K562 (cell line): ENCODE results near the gene DNAH8. TPM values are rescaled to one million over a fixed set of nuclear protein-coding genes. Genes with fewer than 3 reads are reported as not detected.

Experiments
- ATAC-seq: fragments of 200-7000 bp; cut with Tn5 transposase; 3 replicates; pipeline ENCODE4 v1.9.1; 2020; ENCODE audit warnings: moderate library complexity
- BruUV-seq: library from RNA; stranded (reverse); fragments of 400-500 nt; replicated peaks from 2 replicates; lab custom pipeline; 2021; lab: Mats Ljungman, UMichigan
- CTCF ChIA-PET: fragments of 300-600 bp; formaldehyde crosslinking; extraction: SDS; loops from one replicate; lab custom pipeline; 2021; ENCODE audit warnings: low intra/inter-chr PET ratio; lab: Yijun Ruan, JAX
- POLR2A ChIA-PET: fragments of 300-600, 350-650 bp; sonication (Branson Sonifier 250); formaldehyde crosslinking; extraction: SDS; loops from one replicate; lab custom pipeline; 2021; ENCODE audit warnings: antibody characterized with exemption, inconsistent platforms; lab: Yijun Ruan, JAX
- DNase-seq, 4 experiments: peaks; one replicate each; pipeline versions ENCODE4 v3.0.0 to v3.0.0-alpha.2; 2011 to 2018; ENCODE audit warnings: low spot score in 3 of 4, mixed read lengths in 3 of 4; ENCODE audit errors: extremely low read depth in 1 of 4
- FAIRE-seq: peaks from 2 replicates; lab custom pipeline; 2011; peaks lifted over from hg19 to GRCh38; lab: Jason Lieb, UNC
- H2AFZ ChIP-seq: 2 replicates; pipeline ENCODE4 v1.6.0; 2011; ENCODE audit warnings: low read depth, low read length, control low read depth, inconsistent platforms
- H3K27ac ChIP-seq: fragments of 200-600 bp; 3 replicates; pipeline ENCODE4 v1.8.0; 2011; ENCODE audit warnings: low read depth, mild to moderate bottlenecking, control low read depth, inconsistent platforms, low read length, moderate library complexity, mixed read lengths; ENCODE audit errors: extremely low read depth
- H3K27me3 ChIP-seq, 2 experiments: fragments of 300-600 bp in 1 of 2; 2 replicates in 1 of 2; 3 replicates in 1 of 2; pipeline versions ENCODE4 v1.6.0 to v1.8.0; 2011; ENCODE audit warnings: inconsistent platforms in 2 of 2, low read length in 2 of 2, mild to moderate bottlenecking in 1 of 2, mixed read lengths in 1 of 2, moderate library complexity in 1 of 2; ENCODE audit not compliant: control insufficient read depth in 2 of 2, insufficient read depth in 2 of 2
- H3K36me3 ChIP-seq: fragments of 300-600 bp; 3 replicates; pipeline ENCODE4 v1.8.0; 2011; ENCODE audit warnings: mild to moderate bottlenecking, low read length, inconsistent platforms; ENCODE audit not compliant: control insufficient read depth, insufficient read depth
- H3K4me1 ChIP-seq, 2 experiments: fragments of 200-600 bp in 1 of 2; replicated peaks in 1 of 2; 2 replicates in 1 of 2; 3 replicates in 1 of 2; pipeline versions ENCODE4 v1.5.1 to v1.8.0; 2011; ENCODE audit warnings: inconsistent platforms in 2 of 2, low read length in 2 of 2, mild to moderate bottlenecking in 1 of 2, mixed read lengths in 1 of 2, moderate library complexity in 1 of 2; ENCODE audit not compliant: control insufficient read depth in 2 of 2, insufficient read depth in 2 of 2
- H3K4me2 ChIP-seq: 2 replicates; pipeline ENCODE4 v1.6.1; 2011; ENCODE audit warnings: low read length, control low read depth, inconsistent platforms, mixed read lengths; ENCODE audit not compliant: insufficient read depth
- H3K4me3 ChIP-seq: fragments of 200-600 bp; sonication (generic), shearing (Covaris generic); 2 replicates; pipeline ENCODE4 v1.5.1; 2016; ENCODE audit warnings: control low read depth, inconsistent platforms
- H3K79me2 ChIP-seq: fragments of 200-600 bp; 3 replicates; pipeline ENCODE4 v1.8.0; 2011; ENCODE audit warnings: low read length, inconsistent platforms; ENCODE audit not compliant: control insufficient read depth, insufficient read depth
- H3K9ac ChIP-seq, 2 experiments: 2 replicates each; pipeline versions ENCODE4 v1.6.0 to v1.6.1; 2011; ENCODE audit warnings: low read depth in 2 of 2, low read length in 2 of 2, control low read depth in 1 of 2, inconsistent platforms in 1 of 2, mild to moderate bottlenecking in 1 of 2, mixed read lengths in 1 of 2; ENCODE audit not compliant: insufficient read depth in 1 of 2
- H3K9me1 ChIP-seq: one replicate; pipeline ENCODE4 v1.6.0; 2011; ENCODE audit warnings: inconsistent platforms, mild to moderate bottlenecking, low read length, moderate library complexity; ENCODE audit not compliant: control insufficient read depth, insufficient read depth
- H3K9me3 ChIP-seq: replicated peaks from 2 replicates; pipeline ENCODE4 v1.5.1; 2011; ENCODE audit warnings: low read depth, low read length, inconsistent platforms; ENCODE audit not compliant: control insufficient read depth, insufficient read depth
- H4K20me1 ChIP-seq: replicated peaks from 2 replicates; pipeline ENCODE4 v1.6.1; 2011; ENCODE audit warnings: low read length, inconsistent platforms, mixed read lengths; ENCODE audit not compliant: control insufficient read depth, insufficient read depth
- ARNT ChIP-seq, 2 experiments: fragments of 450-650 bp; IDR thresholded peaks; 2 replicates each; pipeline ENCODE4 v1.6.1; 2016; ENCODE audit warnings: mild to moderate bottlenecking in 1 of 2
- MEIS2 ChIP-seq: fragments of 450-650 bp; IDR thresholded peaks from 2 replicates; pipeline ENCODE4 v1.6.1; 2014; ENCODE audit warnings: mild to moderate bottlenecking; ENCODE audit not compliant: partially characterized antibody
- SUPT5H ChIP-seq: fragments of 450-650 bp; IDR thresholded peaks from 2 replicates; pipeline ENCODE4 v1.6.1; 2016
- WGBS: fragments of 100-300 bp; shearing (Covaris generic); methylation state at CpG from one replicate; pipeline ENCODE4 v1.1.6; 2016; ENCODE audit warnings: low coverage, mixed read lengths; ENCODE audit not compliant: insufficient coverage; ENCODE audit errors: missing lambda C conversion rate; 5-methylcytosine and 5-hydroxymethylcytosine counted together
- in situ Hi-C: fragments of 300-500 bp; cut with MboI; formaldehyde crosslinking; loops from 4 replicates; pipeline ENCODE4 v1.15.0; 2018; ENCODE audit warnings: inconsistent platforms, mixed read lengths
- intact Hi-C: fragments of 100-400 bp; cut with micrococcal nuclease; formaldehyde crosslinking; loops from 2 replicates; pipeline ENCODE4 v1.14.2; 2022
- polyA plus RNA-seq, 8 experiments: library from polyadenylated mRNA; depleted of rRNA in 4 of 8; stranded (reverse) in 5 of 8; unstranded in 3 of 8; fragments of >200 nt; fragmentation: Nextera tagmentation in 2 of 8; fragmentation: Illumina TruSeq in 1 of 8; extraction: Ambion mirVana in 2 of 8; extraction: Trizol in 1 of 8; gene quantifications; 2 replicates each; pipeline versions ENCODE4 v1.2.1 to v1.2.3, GENCODE V29; 2011 to 2014; ENCODE audit warnings: inconsistent platforms in 1 of 8, missing spikeins in 1 of 8
- total RNA-seq, 7 experiments: library from RNA; depleted of rRNA in 6 of 7; stranded (reverse); fragments of >200 nt in 6 of 7; fragmentation: Illumina TruSeq in 2 of 7; extraction: Trizol in 2 of 7; gene quantifications; 2 replicates each; pipeline versions ENCODE4 v1.2.1 to v1.2.3, GENCODE V29; 2011 to 2021; ENCODE audit warnings: low replicate concordance in 1 of 7
- TF ChIP-seq, protein P1 (sequence below), 3 experiments: IDR thresholded peaks in 2 of 3; conservative IDR thresholded peaks in 1 of 3; 2 replicates each; pipeline ENCODE4 v1.5.1; 2011 to 2012; ENCODE audit warnings: low read length in 3 of 3, mild to moderate bottlenecking in 3 of 3, control low read depth in 2 of 3, improper control_type of control experiment in 1 of 3, inconsistent platforms in 1 of 3, low read depth in 1 of 3, mixed read lengths in 1 of 3, moderate library complexity in 1 of 3; ENCODE audit not compliant: insufficient read depth in 2 of 3
- TF ChIP-seq, protein P2 (sequence below), 2 experiments: IDR thresholded peaks; 2 replicates each; pipeline ENCODE4 v1.6.1; 2011; ENCODE audit warnings: borderline replicate concordance in 1 of 2, control low read depth in 1 of 2, low read depth in 1 of 2, low read length in 1 of 2, mild to moderate bottlenecking in 1 of 2, mixed read lengths in 1 of 2, moderate library complexity in 1 of 2; ENCODE audit not compliant: insufficient read depth in 1 of 2, insufficient read length in 1 of 2, poor library complexity in 1 of 2, severe bottlenecking in 1 of 2; ENCODE audit errors: extremely low read depth in 1 of 2

Gene DNAH8
- total and polyA plus RNA-seq, 9 of the 15 experiments (the other 6 are each of a cell fraction or from before 2014, with no cell fraction given): 1.2 to 4.2 (median 2.9) TPM

DNA sequence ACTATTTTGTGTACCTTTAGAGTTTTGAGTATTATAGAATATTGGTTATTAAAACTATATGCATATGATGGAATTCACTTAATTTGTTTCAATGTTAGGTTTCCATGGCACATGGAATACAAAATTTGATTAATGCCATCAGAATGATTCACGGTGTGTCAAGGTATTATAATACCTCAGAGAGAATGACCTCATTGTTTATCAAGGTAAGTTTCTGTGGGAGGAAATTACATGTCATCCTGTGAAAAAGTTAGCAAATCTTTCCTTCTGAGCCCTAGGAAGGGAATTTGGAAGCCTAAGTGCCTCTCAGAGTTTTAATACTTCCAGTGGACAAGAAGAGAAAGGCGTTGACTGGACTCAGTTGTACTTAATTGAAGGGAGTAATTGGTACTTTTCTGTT, 40.8 kb downstream of the DNAH8 start:
- Histone ChIP-seq H3K9me3 (no peaks in the 10 kb centered on the region), H2AFZ (no peak overlapping the region), H4K20me1 (no peaks in the 10 kb centered on the region), H3K4me2 (no peak overlapping the region)
- 72% methylated on average over 2 of the region's 2 CpGs for WGBS
- in situ Hi-C loops: no loop called here
- TF ChIP-seq MEIS2 (peak; percentile 5), ARNT (IDR thresholded peaks at IDR 0.05) (no peak), SUPT5H (no peak)
- TF ChIP-seq, protein P1, sequence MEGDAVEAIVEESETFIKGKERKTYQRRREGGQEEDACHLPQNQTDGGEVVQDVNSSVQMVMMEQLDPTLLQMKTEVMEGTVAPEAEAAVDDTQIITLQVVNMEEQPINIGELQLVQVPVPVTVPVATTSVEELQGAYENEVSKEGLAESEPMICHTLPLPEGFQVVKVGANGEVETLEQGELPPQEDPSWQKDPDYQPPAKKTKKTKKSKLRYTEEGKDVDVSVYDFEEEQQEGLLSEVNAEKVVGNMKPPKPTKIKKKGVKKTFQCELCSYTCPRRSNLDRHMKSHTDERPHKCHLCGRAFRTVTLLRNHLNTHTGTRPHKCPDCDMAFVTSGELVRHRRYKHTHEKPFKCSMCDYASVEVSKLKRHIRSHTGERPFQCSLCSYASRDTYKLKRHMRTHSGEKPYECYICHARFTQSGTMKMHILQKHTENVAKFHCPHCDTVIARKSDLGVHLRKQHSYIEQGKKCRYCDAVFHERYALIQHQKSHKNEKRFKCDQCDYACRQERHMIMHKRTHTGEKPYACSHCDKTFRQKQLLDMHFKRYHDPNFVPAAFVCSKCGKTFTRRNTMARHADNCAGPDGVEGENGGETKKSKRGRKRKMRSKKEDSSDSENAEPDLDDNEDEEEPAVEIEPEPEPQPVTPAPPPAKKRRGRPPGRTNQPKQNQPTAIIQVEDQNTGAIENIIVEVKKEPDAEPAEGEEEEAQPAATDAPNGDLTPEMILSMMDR (IDR thresholded peaks at IDR 0.05 in 2 of 3, conservative IDR thresholded peaks at IDR 0.05 in 1 of 3; ENCODE audit: insufficient read depth in 2 of 3, low read depth in 1 of 3, low read length in 3 of 3): no peak
- TF ChIP-seq, protein P2, sequence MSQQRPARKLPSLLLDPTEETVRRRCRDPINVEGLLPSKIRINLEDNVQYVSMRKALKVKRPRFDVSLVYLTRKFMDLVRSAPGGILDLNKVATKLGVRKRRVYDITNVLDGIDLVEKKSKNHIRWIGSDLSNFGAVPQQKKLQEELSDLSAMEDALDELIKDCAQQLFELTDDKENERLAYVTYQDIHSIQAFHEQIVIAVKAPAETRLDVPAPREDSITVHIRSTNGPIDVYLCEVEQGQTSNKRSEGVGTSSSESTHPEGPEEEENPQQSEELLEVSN (IDR thresholded peaks at IDR 0.05; ENCODE audit: borderline replicate concordance in 1 of 2, extremely low read depth in 1 of 2, insufficient read depth in 1 of 2, insufficient read length in 1 of 2, low read depth in 1 of 2, low read length in 1 of 2, poor library complexity in 1 of 2, severe bottlenecking in 1 of 2): no peak
- TF ChIP-seq, all 486 proteins: peak for 1
- BruUV-seq: no TSS peak
- no peak overlapping the region for H3K9ac ChIP-seq
- no peak overlapping the region for H3K27ac ChIP-seq
- no peaks in the 10 kb centered on the region for H3K9me1 ChIP-seq
- DNase-seq (no peak), ATAC-seq (no peak), FAIRE-seq (no peak)
- intact Hi-C loops: no loop called here
- no peak overlapping the region for H3K4me3 ChIP-seq
- H3K36me3 ChIP-seq: no peaks in the 10 kb centered on the region
- no peaks in the 10 kb centered on the region for H3K27me3 ChIP-seq
- no peaks in the 10 kb centered on the region for H3K4me1 ChIP-seq
- CTCF ChIA-PET: no interaction called here
- no peaks in the 10 kb centered on the region for H3K79me2 ChIP-seq
- POLR2A ChIA-PET: no interaction called here
